Nucleus accumbens (tissue), 56 donors: ENCODE measurements around the gene COLQ.
"Not testable (repeated sequence)": the region's sequence is repeated elsewhere in the genome, so short reads cannot be mapped to it uniquely, and the experiment has no call there.

ENCODE experiments used
- DNase-seq, 56 donors: peaks; one replicate each; lab custom pipeline; 2025; lab: John Stamatoyannopoulos, UW

The COLQ gene

GRCh38 chr3:15495461-15496340, 25.8 kb downstream of the COLQ start:
- no peak for DNase-seq

- DNase-seq, result no peak
These were observed 28.1 kb downstream of the COLQ start for GRCh38 chr3:15493436-15493835.

- no peak for DNase-seq
These were observed 28.6 kb downstream of the COLQ start for GRCh38 chr3:15492847-15493360.

GRCh38 chr3:15491143-15491542, 30.4 kb downstream of the COLQ start:
- no peak for DNase-seq

- no peak for DNase-seq
These were observed 31.3 kb downstream of the COLQ start for GRCh38 chr3:15490158-15490557.

GRCh38 chr3:15488002-15488401, 33.5 kb downstream of the COLQ start:
- no peak for DNase-seq

- DNase-seq, result no peak
These were observed 34.5 kb downstream of the COLQ start for GRCh38 chr3:15486979-15487378.

- DNase-seq, result no peak
These were observed 35.5 kb downstream of the COLQ start for GRCh38 chr3:15486020-15486419.

- DNase-seq, result not testable (repeated sequence)
These were observed 37.0 kb downstream of the COLQ start for GRCh38 chr3:15484551-15484950.

- no peak for DNase-seq
These were observed 41.9 kb downstream of the COLQ start for GRCh38 chr3:15479400-15480224.

- DNase-seq, result no peak
These were observed 42.9 kb downstream of the COLQ start for GRCh38 chr3:15478640-15478979.

- no peak for DNase-seq
These were observed 43.4 kb downstream of the COLQ start for GRCh38 chr3:15477951-15478639.

GRCh38 chr3:15476378-15476777, 45.1 kb downstream of the COLQ start:
- DNase-seq, result no peak

GRCh38 chr3:15475161-15475560, 46.3 kb downstream of the COLQ start:
- DNase-seq, result no peak

- no peak for DNase-seq
These were observed 49.6 kb downstream of the COLQ start for GRCh38 chr3:15471861-15472260.

- DNase-seq, result no peak
These were observed 50.7 kb downstream of the COLQ start for GRCh38 chr3:15470849-15471248.

GRCh38 chr3:15470261-15470660, 51.2 kb downstream of the COLQ start:
- DNase-seq, result no peak

GRCh38 chr3:15467227-15468181, 54.0 kb downstream of the COLQ start:
- no peak for DNase-seq

GRCh38 chr3:15465876-15466585, 55.5 kb downstream of the COLQ start:
- DNase-seq, result no peak
